DOHH2 (cell line): ENCODE measurements around the gene MEDAG.

Experiments
- H3F3A ChIP-seq: fragments of 200-600 bp; sonication (generic), shearing (Covaris generic); 2 replicates; pipeline ENCODE4 v1.6.0; 2016; ENCODE audit warnings: antibody characterized with exemption, mild to moderate bottlenecking; ENCODE audit not compliant: control insufficient read depth, insufficient read depth
- H3K27ac ChIP-seq: fragments of 200-600 bp; sonication (generic); 2 replicates; pipeline ENCODE4 v1.5.1; 2014; ENCODE audit warnings: low read depth, mild to moderate bottlenecking, low read length, moderate library complexity
- H3K27me3 ChIP-seq: fragments of 200-600 bp; sonication (generic); 2 replicates; pipeline ENCODE4 v1.6.1; 2014; ENCODE audit warnings: mild to moderate bottlenecking, low read length, mixed read lengths; ENCODE audit not compliant: control insufficient read depth
- H3K36me3 ChIP-seq: fragments of 200-600 bp; sonication (generic); 2 replicates; pipeline ENCODE4 v1.6.1; 2014; ENCODE audit warnings: mild to moderate bottlenecking, low read length, moderate library complexity, mixed read lengths; ENCODE audit not compliant: control insufficient read depth
- H3K4me1 ChIP-seq: fragments of 200-600 bp; sonication (generic); 2 replicates; pipeline ENCODE4 v1.6.1; 2014; ENCODE audit warnings: mild to moderate bottlenecking, low read length, mixed read lengths; ENCODE audit not compliant: control insufficient read depth
- H3K4me2 ChIP-seq: fragments of 200-600 bp; sonication (generic); 2 replicates; pipeline ENCODE4 v1.6.0; 2014; ENCODE audit warnings: mild to moderate bottlenecking, low read length, moderate library complexity
- H3K4me3 ChIP-seq: fragments of 200-600 bp; sonication (generic); 2 replicates; pipeline ENCODE4 v1.5.1; 2014; ENCODE audit warnings: mild to moderate bottlenecking, low read length, mixed read lengths
- H3K79me2 ChIP-seq: fragments of 200-600 bp; sonication (generic); 2 replicates; pipeline ENCODE4 v1.6.1; 2014; ENCODE audit warnings: mild to moderate bottlenecking, low read length, mixed read lengths; ENCODE audit not compliant: control insufficient read depth
- H3K9me2 ChIP-seq: fragments of 200-600 bp; sonication (generic); replicated peaks from 2 replicates; pipeline ENCODE4 v1.6.1; 2014; ENCODE audit warnings: mild to moderate bottlenecking, low read length, mixed read lengths; ENCODE audit not compliant: control insufficient read depth
- H3K9me3 ChIP-seq: fragments of 200-600 bp; sonication (generic); 2 replicates; pipeline ENCODE4 v1.6.1; 2014; ENCODE audit warnings: antibody characterized with exemption, low read length, mixed read lengths; ENCODE audit not compliant: control insufficient read depth, insufficient read depth
- H4K20me1 ChIP-seq: fragments of 200-600 bp; sonication (generic); 2 replicates; pipeline ENCODE4 v1.6.0; 2014; ENCODE audit warnings: low read depth, mild to moderate bottlenecking, antibody characterized with exemption, low read length, moderate library complexity; ENCODE audit not compliant: control insufficient read depth, insufficient read depth
- CTCF ChIP-seq: fragments of 200-600 bp; sonication (generic); IDR thresholded peaks from one replicate; pipeline ENCODE4 v1.5.1; 2014; ENCODE audit warnings: antibody characterized with exemption, mild to moderate bottlenecking, low read depth, low read length; ENCODE audit not compliant: poor library complexity, severe bottlenecking
- EZH2phosphoT487 ChIP-seq: fragments of 200-600 bp; sonication (generic); IDR thresholded peaks from 2 replicates; pipeline ENCODE4 v1.6.1; 2017; ENCODE audit warnings: borderline replicate concordance, mild to moderate bottlenecking, antibody characterized with exemption, low read length, moderate library complexity, mixed read lengths

MEDAG gene

DNA sequence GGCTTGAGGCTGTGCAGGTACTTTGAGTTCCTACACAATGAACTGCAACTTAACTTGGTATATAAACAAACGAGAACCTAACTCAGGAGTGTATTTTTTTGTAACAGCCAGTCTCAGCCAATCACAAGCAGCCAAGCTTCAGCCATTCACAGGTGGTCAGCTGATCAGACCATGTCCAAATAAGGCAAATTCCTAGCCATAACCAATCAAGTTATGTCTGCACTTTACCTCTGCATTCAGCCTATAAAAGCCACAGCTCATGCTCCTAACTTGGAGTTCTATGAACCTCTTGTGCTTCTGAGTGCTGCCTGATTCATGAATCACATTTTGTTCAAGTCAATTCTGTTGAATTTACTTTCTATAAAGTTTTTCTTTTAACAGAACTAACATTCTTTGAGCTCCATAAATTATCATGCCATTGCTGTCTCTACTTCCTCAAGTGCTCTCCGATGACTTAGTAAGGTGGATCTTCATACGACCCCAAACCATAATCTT lies 16.8 kb upstream of the MEDAG start:
- H3K79me2 ChIP-seq = no peaks in the 10 kb centered on the region
- H3K4me1 ChIP-seq = no peaks in the 10 kb centered on the region
- TF ChIP-seq CTCF (no peak), EZH2phosphoT487 (no peak)
- no peak overlapping the region for H3K27ac ChIP-seq
- no peaks in the 10 kb centered on the region for H3F3A ChIP-seq
- H4K20me1 ChIP-seq = no peaks in the 10 kb centered on the region
- no peak overlapping the region for H3K4me2 ChIP-seq
- H3K9me3 ChIP-seq = no peaks in the 10 kb centered on the region
- H3K27me3 ChIP-seq = no peaks in the 10 kb centered on the region
- no peak overlapping the region for H3K4me3 ChIP-seq
- H3K36me3 ChIP-seq = no peaks in the 10 kb centered on the region
- no peaks in the 10 kb centered on the region for H3K9me2 ChIP-seq

DNA sequence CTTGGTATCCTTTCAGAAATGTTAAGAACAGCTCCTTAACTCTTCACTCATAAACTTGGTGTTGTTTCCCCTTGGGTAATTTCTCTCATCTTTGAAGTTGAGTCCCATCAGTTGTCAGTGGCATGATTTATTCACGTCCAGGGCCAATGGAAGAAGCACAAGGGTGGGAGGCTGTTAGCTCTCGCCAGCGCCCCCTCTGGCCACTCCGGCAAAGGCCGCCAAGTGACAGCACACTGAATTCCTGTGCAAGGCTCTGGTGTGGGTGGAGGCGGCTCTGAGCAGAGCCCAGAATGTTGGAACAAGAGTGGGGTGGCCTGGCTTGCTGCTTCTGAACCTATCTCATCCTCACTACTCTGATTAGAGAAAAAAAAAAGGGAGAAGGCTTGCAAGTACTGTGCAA lies 13.1 kb upstream of the MEDAG start:
- H3F3A ChIP-seq = no peaks in the 10 kb centered on the region
- no peak overlapping the region for H3K4me3 ChIP-seq
- no peaks in the 10 kb centered on the region for H3K9me2 ChIP-seq
- H3K27me3 ChIP-seq = 0 out of 2 replicates have a peak, but pooled peaks cover 5% of the 10 kb centered on the region
- H4K20me1 ChIP-seq = no peaks in the 10 kb centered on the region
- no peak overlapping the region for H3K27ac ChIP-seq
- no peaks in the 10 kb centered on the region for H3K79me2 ChIP-seq
- no peaks in the 10 kb centered on the region for H3K9me3 ChIP-seq
- TF ChIP-seq CTCF (peak; percentile 51), EZH2phosphoT487 (no peak)
- H3K36me3 ChIP-seq = no peaks in the 10 kb centered on the region
- no peaks in the 10 kb centered on the region for H3K4me1 ChIP-seq
- no peak overlapping the region for H3K4me2 ChIP-seq

GRCh38 chr13:30895773-30896172 lies 10.3 kb upstream of the MEDAG start:
- Histone ChIP-seq H4K20me1 (no peaks in the 10 kb centered on the region), H3F3A (no peaks in the 10 kb centered on the region), H3K9me2 (no peaks in the 10 kb centered on the region), H3K4me2 (no peak overlapping the region), H3K4me1 (no peaks in the 10 kb centered on the region), H3K9me3 (no peaks in the 10 kb centered on the region), H3K27ac (no peak overlapping the region), H3K79me2 (no peaks in the 10 kb centered on the region), H3K4me3 (no peak overlapping the region), H3K27me3 (peaks cover 11% of the 10 kb centered on the region; the same call in 1 of the 2 replicates), H3K36me3 (no peaks in the 10 kb centered on the region)
- TF ChIP-seq EZH2phosphoT487 = no peak
- TF ChIP-seq CTCF = no peak

GRCh38 chr13:30898070-30898469 lies 8.0 kb upstream of the MEDAG start:
- Histone ChIP-seq H3K4me3 (no peak overlapping the region), H3K9me3 (no peaks in the 10 kb centered on the region), H3F3A (no peaks in the 10 kb centered on the region), H3K4me2 (no peak overlapping the region), H3K79me2 (no peaks in the 10 kb centered on the region), H3K4me1 (no peaks in the 10 kb centered on the region), H3K27me3 (peaks cover 21% of the 10 kb centered on the region; the same call in 1 of the 2 replicates), H3K27ac (no peak overlapping the region), H3K9me2 (no peaks in the 10 kb centered on the region), H4K20me1 (no peaks in the 10 kb centered on the region), H3K36me3 (no peaks in the 10 kb centered on the region)
- no peak for TF ChIP-seq CTCF
- no peak for TF ChIP-seq EZH2phosphoT487
